H1 (cell line): ENCODE measurements around the gene JAKMIP3. TPM values are rescaled to one million over a fixed set of nuclear protein-coding genes. Genes with fewer than 3 reads are reported as not detected.

Experiments used
- ATF3 ChIP-seq: IDR thresholded peaks from 2 replicates; pipeline ENCODE4 v1.6.1; 2011; ENCODE audit warnings: low read depth, mild to moderate bottlenecking, low read length; ENCODE audit not compliant: insufficient read depth
- CEBPB ChIP-seq: IDR thresholded peaks from 2 replicates; pipeline ENCODE4 v1.6.1; 2012; ENCODE audit warnings: low read depth, low read length
- CREB1 ChIP-seq: IDR thresholded peaks from 2 replicates; pipeline ENCODE4 v1.6.1; 2012; ENCODE audit warnings: inconsistent platforms
- EZH2 ChIP-seq: fragments of 200-600 bp; sonication (generic); IDR thresholded peaks from 2 replicates; pipeline ENCODE4 v1.7.1; 2012; ENCODE audit warnings: low read depth, mild to moderate bottlenecking, moderate library complexity, low read length, inconsistent platforms; ENCODE audit not compliant: severe bottlenecking
- FOSL1 ChIP-seq: IDR thresholded peaks from 2 replicates; pipeline ENCODE4 v1.6.1; 2011; ENCODE audit warnings: mild to moderate bottlenecking, low read depth, low read length, moderate library complexity; ENCODE audit not compliant: insufficient read depth
- GABPA ChIP-seq: IDR thresholded peaks from 2 replicates; pipeline ENCODE4 v1.6.1; 2011; ENCODE audit warnings: mild to moderate bottlenecking, low read length, moderate library complexity, borderline replicate concordance; ENCODE audit not compliant: insufficient read depth
- HDAC2 ChIP-seq, 2 experiments: fragments of 300-600 bp in 1 of 2; sonication (generic) in 1 of 2; IDR thresholded peaks; 2 replicates each; pipeline ENCODE4 v1.6.1; 2011 to 2012; ENCODE audit warnings: low read depth in 2 of 2, low read length in 2 of 2, mild to moderate bottlenecking in 2 of 2, moderate library complexity in 2 of 2, borderline replicate concordance in 1 of 2, inconsistent platforms in 1 of 2
- NRF1 ChIP-seq: IDR thresholded peaks from 2 replicates; pipeline ENCODE4 v1.6.1; 2011; ENCODE audit warnings: mild to moderate bottlenecking, low read depth, low read length, improper control_type of control experiment
- POLR2AphosphoS5 ChIP-seq: IDR thresholded peaks from 2 replicates; pipeline ENCODE4 v1.6.1; 2011; ENCODE audit warnings: low read depth, low read length
- RNF2 ChIP-seq: fragments of 200-900, 300-1000 bp; sonication (generic); IDR thresholded peaks from 2 replicates; pipeline ENCODE4 v1.7.1; 2016; ENCODE audit warnings: borderline replicate concordance, low read depth, mild to moderate bottlenecking, antibody characterized with exemption, low read length; ENCODE audit not compliant: poor library complexity, severe bottlenecking; ENCODE audit errors: missing control alignments
- USF2 ChIP-seq: IDR thresholded peaks from 2 replicates; pipeline ENCODE4 v1.6.1; 2011; ENCODE audit warnings: low read length, improper control_type of control experiment
- polyA plus RNA-seq, 7 experiments: library from polyadenylated mRNA; depleted of rRNA in 3 of 7; stranded (reverse) in 5 of 7; unstranded in 2 of 7; fragments of >200 nt in 5 of 7; fragments of 200-250 nt in 2 of 7; gene quantifications; 1 replicate in 5 of 7; 2 replicates in 1 of 7; 4 replicates in 1 of 7; pipeline versions ENCODE4 v1.2.1 to v1.2.3, GENCODE V29; 2011 to 2013; ENCODE audit warnings: missing spikeins in 2 of 7, mixed read lengths in 2 of 7
- total RNA-seq: library from RNA; stranded (reverse); fragmentation: NEBNext Ultra II Directional; extraction: Animal tissue kit (Norgen Biotek cat#: 25700); gene quantifications from 2 replicates; pipeline ENCODE4 v1.2.1, GENCODE V29; 2021

The JAKMIP3 gene
- total and polyA plus RNA-seq, 2 of the 8 experiments (the other 6 are each of a cell fraction or from before 2014, with no cell fraction given), result 0.83 to 0.91 TPM

DNA sequence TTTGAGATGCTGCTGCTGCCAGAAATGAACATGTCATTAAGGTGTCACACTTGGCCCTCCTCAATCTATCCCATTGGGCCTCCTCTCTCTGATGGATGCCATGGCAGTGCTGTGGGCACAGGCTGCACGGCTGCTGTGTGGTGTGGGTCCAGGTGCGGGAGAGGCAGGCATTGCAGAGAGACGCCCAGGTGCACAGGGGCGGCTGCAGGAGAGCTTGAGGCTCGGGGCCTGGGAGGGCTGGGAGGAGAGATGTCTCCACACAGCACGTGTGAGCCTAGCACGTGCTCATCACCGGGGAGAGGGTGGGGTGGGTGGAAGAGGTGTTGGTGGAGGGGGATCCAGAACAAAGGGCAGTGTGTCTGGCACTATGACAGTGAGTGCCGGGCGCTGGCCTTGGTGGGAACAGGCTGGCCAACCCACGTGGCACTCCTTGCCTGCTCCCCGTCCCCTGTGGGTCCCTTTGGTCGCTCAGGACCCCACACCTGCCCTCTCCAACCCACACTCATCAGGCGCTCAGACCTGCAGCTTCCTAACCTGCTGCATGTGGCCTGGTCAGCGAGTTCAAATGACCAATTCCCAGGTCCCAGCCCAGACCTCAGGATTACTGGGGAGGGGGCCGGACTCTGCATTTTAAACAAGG, 44.1 kb upstream of the JAKMIP3 start (continued):
- TF ChIP-seq USF2 (no peak), CEBPB (no peak), GABPA (no peak), HDAC2 (IDR thresholded peaks at IDR 0.05; ENCODE audit: borderline replicate concordance in 1 of 2, low read depth in 2 of 2, low read length in 2 of 2) (no peak), EZH2 (no peak), NRF1 (no peak), RNF2 (no peak), CREB1 (no peak), POLR2AphosphoS5 (no peak), FOSL1 (no peak), ATF3 (no peak)
